HCEC 1CT (cell line): ENCODE results near the gene RPS10.

Experiments
- DNase-seq: peaks from one replicate; pipeline ENCODE4 v3.0.0-alpha.2; 2017

RPS10 gene

GRCh38 chr6:34425498-34426410 lies at the start of gene RPS10:
Gene RPS10, minus strand, starts transcription at chr6:34426069. Its CDS starts 848 bp downstream, at chr6:34425221.
- DNase-seq = peak; percentile 86

GRCh38 chr6:34475238-34475682 lies 49.4 kb upstream of the RPS10 start:
- DNase-seq = peak; percentile 67

- DNase-seq = no peak
Observed at GRCh38 chr6:34474754-34475153, 48.9 kb upstream of the RPS10 start.

GRCh38 chr6:34473967-34474366 lies 48.1 kb upstream of the RPS10 start:
- no peak for DNase-seq

- DNase-seq = no peak
Observed at GRCh38 chr6:34472425-34472824, 46.6 kb upstream of the RPS10 start.

- no peak for DNase-seq
Observed at GRCh38 chr6:34469499-34469898, 43.6 kb upstream of the RPS10 start.

- no peak for DNase-seq
Observed at GRCh38 chr6:34468378-34468892, 42.6 kb upstream of the RPS10 start.

- no peak for DNase-seq
Observed at GRCh38 chr6:34466242-34467185, 40.6 kb upstream of the RPS10 start.

GRCh38 chr6:34465531-34466241 lies 39.8 kb upstream of the RPS10 start, which contains the start of gene PACSIN1:
Gene PACSIN1, plus strand, starts transcription at chr6:34466076. Its CDS starts 60,230 bp downstream, at chr6:34526306.
- no peak for DNase-seq

GRCh38 chr6:34463849-34464248 lies 38.0 kb upstream of the RPS10 start:
- no peak for DNase-seq

GRCh38 chr6:34463299-34463698 lies 37.4 kb upstream of the RPS10 start:
- no peak for DNase-seq

- DNase-seq = no peak
Observed at GRCh38 chr6:34462551-34462971, 36.7 kb upstream of the RPS10 start.

GRCh38 chr6:34462010-34462409 lies 36.1 kb upstream of the RPS10 start:
- no peak for DNase-seq

- DNase-seq = no peak
Observed at GRCh38 chr6:34460796-34461507, 35.1 kb upstream of the RPS10 start.

GRCh38 chr6:34459899-34460593 lies 34.2 kb upstream of the RPS10 start:
- peak; percentile 41 for DNase-seq

GRCh38 chr6:34457742-34458735 lies 32.2 kb upstream of the RPS10 start:
- no peak for DNase-seq

- DNase-seq = no peak
Observed at GRCh38 chr6:34457382-34457741, 31.5 kb upstream of the RPS10 start.

GRCh38 chr6:34455831-34456230 lies 30.0 kb upstream of the RPS10 start:
- DNase-seq = no peak

GRCh38 chr6:34451192-34451591 lies 25.3 kb upstream of the RPS10 start:
- DNase-seq = no peak

GRCh38 chr6:34447910-34448309 lies 22.0 kb upstream of the RPS10 start:
- no peak for DNase-seq
